Measurements from ENCODE around the gene PID1.

GRCh38 chr2:229205704-229206103 is 65.4 kb downstream of the PID1 start:
- no peak for TF ChIP-seq CTCF (IDR thresholded peaks at IDR 0.05 in 8 of 11, conservative IDR thresholded peaks at IDR 0.05 in 3 of 11)
- no peak for TF ChIP-seq POLR2A (IDR thresholded peaks at IDR 0.05)
- no peak for TF ChIP-seq POLR2AphosphoS5 (IDR thresholded peaks at IDR 0.05)
